PC-3 (cell line): ENCODE measurements around the gene GABARAPL2. TPM values are rescaled to one million over a fixed set of nuclear protein-coding genes. Genes with fewer than 3 reads are reported as not detected.

ENCODE experiments used
- ATAC-seq: fragments of 200-7000 bp; cut with Tn5 transposase; 2 replicates; pipeline ENCODE4 v1.9.1; 2020; ENCODE audit warnings: mild to moderate bottlenecking, moderate library complexity
- BruUV-seq: library from RNA; stranded (reverse); fragments of 400-500 nt; replicated peaks from 2 replicates; lab custom pipeline; 2021; lab: Mats Ljungman, UMichigan
- CTCF ChIA-PET: fragments of 300-600 bp; sonication (Branson Sonifier 250); formaldehyde crosslinking; loops from one replicate; lab custom pipeline; 2022; ENCODE audit warnings: antibody characterized with exemption; lab: Charles Lee
- POLR2A ChIA-PET: fragments of 300-600 bp; sonication (Branson Sonifier 250); formaldehyde crosslinking; loops from one replicate; lab custom pipeline; 2022; ENCODE audit warnings: antibody characterized with exemption; ENCODE audit not compliant: unreplicated experiment; lab: Charles Lee
- DNase-seq: peaks from one replicate; pipeline ENCODE4 v3.0.0-alpha.2; 2015
- H2AFZ ChIP-seq: fragments of 300-600 bp; sonication (generic); 2 replicates; pipeline ENCODE4 v1.6.0; 2016; ENCODE audit warnings: antibody characterized with exemption, low read length
- H3F3A ChIP-seq: fragments of 300-600 bp; sonication (generic); one replicate; pipeline ENCODE4 v1.6.0; 2017; ENCODE audit warnings: antibody characterized with exemption, low read length, control low read depth, mild to moderate bottlenecking; ENCODE audit not compliant: unreplicated experiment
- H3K27ac ChIP-seq: fragments of 300-600 bp; sonication (generic); 2 replicates; pipeline ENCODE4 v1.5.1; 2016; ENCODE audit warnings: mild to moderate bottlenecking, low read length
- H3K27me3 ChIP-seq: fragments of 300-600 bp; sonication (generic); 2 replicates; pipeline ENCODE4 v1.6.1; 2016; ENCODE audit warnings: low read length, mixed read lengths
- H3K36me3 ChIP-seq: fragments of 300-600 bp; sonication (generic); 2 replicates; pipeline ENCODE4 v1.6.1; 2016; ENCODE audit warnings: low read depth, mixed run types, low read length, mixed read lengths
- H3K4me1 ChIP-seq: fragments of 300-600 bp; sonication (generic); 2 replicates; pipeline ENCODE4 v1.5.1; 2016; ENCODE audit warnings: low read length; ENCODE audit not compliant: insufficient read depth
- H3K4me2 ChIP-seq: fragments of 300-600 bp; sonication (generic); 2 replicates; pipeline ENCODE4 v1.6.0; 2016; ENCODE audit warnings: low read length
- H3K4me3 ChIP-seq: fragments of 300-600 bp; sonication (generic); 2 replicates; pipeline ENCODE4 v1.5.1; 2016; ENCODE audit warnings: mild to moderate bottlenecking, low read length, mixed read lengths
- H3K79me2 ChIP-seq: fragments of 300-600 bp; sonication (generic); 2 replicates; pipeline ENCODE4 v1.6.1; 2017; ENCODE audit warnings: low read length, mixed read lengths
- H3K9ac ChIP-seq: fragments of 300-600 bp; sonication (generic); 2 replicates; pipeline ENCODE4 v1.6.0; 2016; ENCODE audit warnings: mild to moderate bottlenecking, low read length
- H3K9me2 ChIP-seq: fragments of 300-600 bp; sonication (generic); replicated peaks from 2 replicates; pipeline ENCODE4 v1.6.1; 2016; ENCODE audit warnings: mixed run types, low read length, mixed read lengths
- H3K9me3 ChIP-seq: fragments of 300-600 bp; sonication (generic); 2 replicates; pipeline ENCODE4 v1.6.1; 2016; ENCODE audit warnings: low read length, mixed read lengths
- H4K20me1 ChIP-seq: fragments of 300-600 bp; sonication (generic); 2 replicates; pipeline ENCODE4 v1.6.1; 2016; ENCODE audit warnings: low read length, mixed read lengths
- EZH2 ChIP-seq: fragments of 300-600 bp; sonication (generic); IDR thresholded peaks from one replicate; pipeline ENCODE4 v1.6.1; 2017; ENCODE audit warnings: antibody characterized with exemption, mild to moderate bottlenecking, low read length; ENCODE audit not compliant: unreplicated experiment
- EZH2phosphoT487 ChIP-seq: fragments of 300-600 bp; sonication (generic); IDR thresholded peaks from 2 replicates; pipeline ENCODE4 v1.6.1; 2018; ENCODE audit warnings: mild to moderate bottlenecking, antibody characterized with exemption, low read length, borderline replicate concordance
- intact Hi-C: fragments of 100-400 bp; cut with micrococcal nuclease; formaldehyde crosslinking; loops from 2 replicates; pipeline ENCODE4 v1.9.0; 2023
- total RNA-seq: library from RNA; depleted of rRNA; stranded (reverse); fragments of >200 nt; gene quantifications from 2 replicates; pipeline ENCODE4 v1.2.3, GENCODE V29; 2014
- TF ChIP-seq, protein P1 (sequence below): fragments of 300-600 bp; sonication (generic); conservative IDR thresholded peaks from 2 replicates; pipeline ENCODE4 v1.5.1; 2017; ENCODE audit warnings: antibody characterized with exemption, low read depth, mild to moderate bottlenecking, low read length

The GABARAPL2 gene
- total RNA-seq, 1 experiment from 2014 or later = 24.7 TPM

DNA sequence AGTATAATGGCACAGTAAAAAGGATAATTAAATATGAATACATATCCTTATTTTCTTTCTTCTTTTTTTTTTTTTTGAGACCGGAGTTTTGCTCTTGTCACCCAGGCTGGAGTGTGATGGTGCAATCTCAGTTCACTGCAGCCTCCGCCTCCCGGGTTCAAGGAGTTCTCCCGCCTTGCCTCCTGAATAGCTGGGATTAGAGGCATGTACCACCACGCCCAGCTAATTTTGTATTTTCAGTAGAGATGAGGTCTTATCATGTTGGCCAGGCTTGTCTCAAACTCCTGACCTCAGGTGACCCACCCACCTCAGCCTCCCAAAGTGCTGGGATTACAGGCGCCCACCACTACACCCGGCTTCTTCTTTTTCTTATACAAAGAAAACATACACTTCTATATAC lies 12.0 kb downstream of the GABARAPL2 start:
- Histone ChIP-seq H3K4me2 (no peak overlapping the region), H4K20me1 (no peaks in the 10 kb centered on the region), H3K36me3 (peaks cover 12% of the 10 kb centered on the region; the same call in 1 of the 2 replicates), H3K27ac (no peak overlapping the region), H3K79me2 (no peaks in the 10 kb centered on the region), H3K9me2 (no peaks in the 10 kb centered on the region), H3F3A (no peaks in the 10 kb centered on the region), H3K4me3 (no peak overlapping the region), H2AFZ (no peak overlapping the region), H3K9ac (no peak overlapping the region), H3K4me1 (no peaks in the 10 kb centered on the region), H3K9me3 (no peaks in the 10 kb centered on the region), H3K27me3 (no peaks in the 10 kb centered on the region)
- POLR2A ChIA-PET = no interaction called here
- DNase-seq (no peak), ATAC-seq (no peak)
- CTCF ChIA-PET = no interaction called here
- BruUV-seq = no TSS peak
- TF ChIP-seq EZH2phosphoT487 = no peak
- no peak for TF ChIP-seq EZH2
- TF ChIP-seq, protein P1, sequence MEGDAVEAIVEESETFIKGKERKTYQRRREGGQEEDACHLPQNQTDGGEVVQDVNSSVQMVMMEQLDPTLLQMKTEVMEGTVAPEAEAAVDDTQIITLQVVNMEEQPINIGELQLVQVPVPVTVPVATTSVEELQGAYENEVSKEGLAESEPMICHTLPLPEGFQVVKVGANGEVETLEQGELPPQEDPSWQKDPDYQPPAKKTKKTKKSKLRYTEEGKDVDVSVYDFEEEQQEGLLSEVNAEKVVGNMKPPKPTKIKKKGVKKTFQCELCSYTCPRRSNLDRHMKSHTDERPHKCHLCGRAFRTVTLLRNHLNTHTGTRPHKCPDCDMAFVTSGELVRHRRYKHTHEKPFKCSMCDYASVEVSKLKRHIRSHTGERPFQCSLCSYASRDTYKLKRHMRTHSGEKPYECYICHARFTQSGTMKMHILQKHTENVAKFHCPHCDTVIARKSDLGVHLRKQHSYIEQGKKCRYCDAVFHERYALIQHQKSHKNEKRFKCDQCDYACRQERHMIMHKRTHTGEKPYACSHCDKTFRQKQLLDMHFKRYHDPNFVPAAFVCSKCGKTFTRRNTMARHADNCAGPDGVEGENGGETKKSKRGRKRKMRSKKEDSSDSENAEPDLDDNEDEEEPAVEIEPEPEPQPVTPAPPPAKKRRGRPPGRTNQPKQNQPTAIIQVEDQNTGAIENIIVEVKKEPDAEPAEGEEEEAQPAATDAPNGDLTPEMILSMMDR = no peak
- intact Hi-C loops = no loop called here

DNA sequence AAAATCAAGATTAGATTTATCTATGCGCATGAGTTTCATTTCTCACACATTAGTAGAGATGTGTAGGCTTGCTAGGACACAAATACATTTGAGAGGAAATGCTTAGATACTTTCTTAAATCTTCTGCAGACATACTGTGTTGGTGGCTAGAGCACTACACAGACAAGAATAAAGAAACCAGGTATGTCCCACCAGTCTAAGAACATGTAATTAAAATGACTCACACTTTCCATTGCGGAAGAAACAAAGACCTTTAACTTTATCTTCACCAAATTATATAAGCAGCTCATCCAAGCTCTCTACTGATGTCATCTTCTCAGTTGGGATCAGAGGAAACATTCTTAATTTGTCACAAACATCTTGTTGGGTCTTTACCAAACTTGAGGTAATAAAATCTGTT lies 12.5 kb downstream of the GABARAPL2 start:
- Histone ChIP-seq H3F3A (no peaks in the 10 kb centered on the region), H3K9me3 (no peaks in the 10 kb centered on the region), H3K4me1 (no peaks in the 10 kb centered on the region), H3K27ac (no peak overlapping the region), H2AFZ (no peak overlapping the region), H3K4me2 (no peak overlapping the region), H3K9ac (no peak overlapping the region), H3K79me2 (no peaks in the 10 kb centered on the region), H3K4me3 (no peak overlapping the region), H3K9me2 (no peaks in the 10 kb centered on the region), H3K27me3 (no peaks in the 10 kb centered on the region), H4K20me1 (no peaks in the 10 kb centered on the region), H3K36me3 (peaks cover 7% of the 10 kb centered on the region; the same call in 1 of the 2 replicates)
- CTCF ChIA-PET = no interaction called here
- BruUV-seq = no TSS peak
- intact Hi-C loops = no loop called here
- no peak for ATAC-seq
- POLR2A ChIA-PET = no interaction called here
- TF ChIP-seq, protein P1 = no peak
- TF ChIP-seq EZH2 = no peak
- TF ChIP-seq EZH2phosphoT487 = no peak
- no peak for DNase-seq

GRCh38 chr16:75579281-75579834 lies 13.2 kb downstream of the GABARAPL2 start:
- POLR2A ChIA-PET = no interaction called here
- no peak for DNase-seq
- Histone ChIP-seq H3K4me2 (no peak overlapping the region), H3K27ac (no peak overlapping the region), H3K9me3 (no peaks in the 10 kb centered on the region), H2AFZ (no peak overlapping the region), H3K36me3 (peaks cover 7% of the 10 kb centered on the region; the same call in 1 of the 2 replicates), H3K4me1 (no peaks in the 10 kb centered on the region), H3K9ac (no peak overlapping the region), H3K27me3 (no peaks in the 10 kb centered on the region), H3K4me3 (no peak overlapping the region), H3K79me2 (no peaks in the 10 kb centered on the region), H3F3A (no peaks in the 10 kb centered on the region), H4K20me1 (no peaks in the 10 kb centered on the region), H3K9me2 (no peaks in the 10 kb centered on the region)
- no TSS peak for BruUV-seq
- intact Hi-C loops = no loop called here
- TF ChIP-seq EZH2phosphoT487 (no peak), EZH2 (no peak)
- TF ChIP-seq, protein P1 = no peak
- ATAC-seq = no peak
- CTCF ChIA-PET = no interaction called here
